Ovary (tissue), 3 donors: Measurements from ENCODE around the gene GPS2.

Experiments
- CTCF ChIP-seq, 3 donors: fragments of 450-650 bp in 2 of 3; fragments of 200-600 bp in 1 of 3; IDR thresholded peaks; one replicate each; pipeline versions ENCODE4 v1.5.1 to v1.8.0; 2016 to 2022; ENCODE audit warnings: antibody characterized with exemption in 3 of 3, mild to moderate bottlenecking in 1 of 3
- EP300 ChIP-seq: sonication (generic); formaldehyde crosslinking; IDR thresholded peaks from one replicate; pipeline ENCODE4 v1.6.1; 2017; ENCODE audit warnings: antibody characterized with exemption
- POLR2A ChIP-seq: fragments of 450-650 bp; IDR thresholded peaks from one replicate; pipeline ENCODE4 v1.6.1; 2017; ENCODE audit warnings: antibody characterized with exemption, mild to moderate bottlenecking, moderate library complexity
- donor health status: DM: no; HTN: no; CAD: no.

GRCh38 chr17:7314719-7315569 lies at the start of gene GPS2:
- no peak for TF ChIP-seq CTCF (IDR thresholded peaks at IDR 0.05)
- TF ChIP-seq POLR2A, result peak; percentile 83
- no peak for TF ChIP-seq EP300
